ENCODE data around the gene STAC. TPM values are rescaled to one million over a fixed set of nuclear protein-coding genes. Genes with fewer than 3 reads are reported as not detected.

STAC gene, protein sequence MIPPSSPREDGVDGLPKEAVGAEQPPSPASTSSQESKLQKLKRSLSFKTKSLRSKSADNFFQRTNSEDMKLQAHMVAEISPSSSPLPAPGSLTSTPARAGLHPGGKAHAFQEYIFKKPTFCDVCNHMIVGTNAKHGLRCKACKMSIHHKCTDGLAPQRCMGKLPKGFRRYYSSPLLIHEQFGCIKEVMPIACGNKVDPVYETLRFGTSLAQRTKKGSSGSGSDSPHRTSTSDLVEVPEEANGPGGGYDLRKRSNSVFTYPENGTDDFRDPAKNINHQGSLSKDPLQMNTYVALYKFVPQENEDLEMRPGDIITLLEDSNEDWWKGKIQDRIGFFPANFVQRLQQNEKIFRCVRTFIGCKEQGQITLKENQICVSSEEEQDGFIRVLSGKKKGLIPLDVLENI
- 26.2 and 44.7 TPM in 2 replicates for total RNA-seq

DNA sequence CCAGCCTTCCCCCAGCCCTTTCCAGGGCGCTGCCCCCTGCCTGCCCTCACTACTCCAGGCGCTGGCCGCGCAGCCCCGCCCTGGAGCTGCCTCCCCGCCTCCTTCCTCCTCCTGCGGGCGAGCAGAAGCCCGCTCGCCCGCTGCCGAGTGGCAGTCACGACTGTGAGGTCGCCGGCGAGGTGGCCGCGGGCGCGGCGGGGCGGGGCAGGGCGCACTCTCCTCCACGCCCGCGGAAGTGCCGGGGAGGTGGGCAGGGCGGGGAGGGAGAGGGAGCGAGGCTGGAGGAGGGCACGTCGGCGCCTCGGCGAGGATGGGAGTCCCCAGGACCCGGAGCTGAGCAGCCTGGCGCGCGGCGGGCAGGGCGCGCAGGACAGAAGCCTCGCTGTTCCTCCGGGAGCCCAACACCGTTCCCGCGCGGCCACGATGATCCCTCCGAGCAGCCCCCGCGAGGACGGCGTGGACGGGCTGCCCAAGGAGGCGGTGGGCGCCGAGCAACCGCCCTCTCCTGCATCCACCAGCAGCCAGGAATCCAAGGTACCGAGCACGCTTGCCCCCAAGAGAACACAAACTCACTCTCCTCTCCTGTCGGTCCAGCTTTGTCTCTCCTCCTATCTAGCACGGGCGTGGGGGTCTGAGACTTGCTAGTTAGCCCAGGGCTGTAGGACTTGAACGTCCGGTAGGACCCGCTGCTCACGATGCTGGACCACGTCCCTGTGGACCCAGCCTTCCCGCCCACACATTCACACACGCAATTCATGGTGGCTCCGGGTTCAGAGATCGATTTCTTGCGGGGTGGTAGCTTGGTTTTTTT is at the start of gene STAC:
STAC (plus strand) TSS at position 284 of the 811 bp plus-strand sequence; CDS start at position 424, 140 bp downstream.

